Liver (tissue), 9 donors: ENCODE data around the gene FRYL. TPM values are rescaled to one million over a fixed set of nuclear protein-coding genes. Genes with fewer than 3 reads are reported as not detected.

Source experiments
- DNase-seq: peaks from one replicate; pipeline ENCODE4 v3.0.0-alpha.2; 2017; ENCODE audit warnings: low spot score
- H3K27ac ChIP-seq, 2 donors: one replicate each; pipeline ENCODE4 v1.7.0; 2013; ENCODE audit warnings: inconsistent platforms in 2 of 2, low read length in 2 of 2, control low read depth in 1 of 2, low read depth in 1 of 2, mild to moderate bottlenecking in 1 of 2
- H3K27me3 ChIP-seq, 4 donors: one replicate each; pipeline versions ENCODE4 v1.6.1 to v1.7.0; 2013; ENCODE audit warnings: low read length in 3 of 4, inconsistent platforms in 1 of 4, mild to moderate bottlenecking in 1 of 4, moderate library complexity in 1 of 4; ENCODE audit not compliant: control insufficient read depth in 4 of 4, insufficient read depth in 4 of 4
- H3K36me3 ChIP-seq, 4 donors: one replicate each; pipeline versions ENCODE4 v1.6.1 to v1.7.0; 2013; ENCODE audit warnings: low read length in 3 of 4, mild to moderate bottlenecking in 3 of 4, low read depth in 1 of 4, moderate library complexity in 1 of 4; ENCODE audit not compliant: control insufficient read depth in 4 of 4, insufficient read depth in 3 of 4
- H3K4me1 ChIP-seq, 4 donors: one replicate each; pipeline versions ENCODE4 v1.6.1 to v1.7.0; 2013; ENCODE audit warnings: low read length in 3 of 4, mild to moderate bottlenecking in 3 of 4, moderate library complexity in 1 of 4; ENCODE audit not compliant: control insufficient read depth in 4 of 4, insufficient read depth in 4 of 4
- H3K4me3 ChIP-seq, 3 donors: one replicate each; pipeline versions ENCODE4 v1.6.1 to v1.7.0; 2013; ENCODE audit warnings: low read length in 3 of 3, control low read depth in 1 of 3, low read depth in 1 of 3, mild to moderate bottlenecking in 1 of 3
- H3K9ac ChIP-seq, 2 donors: one replicate each; pipeline ENCODE4 v1.7.0; 2013; ENCODE audit warnings: low read length in 2 of 2, mild to moderate bottlenecking in 2 of 2, moderate library complexity in 2 of 2, control low read depth in 1 of 2, low read depth in 1 of 2
- H3K9me3 ChIP-seq, 4 donors: one replicate each; pipeline versions ENCODE4 v1.6.1 to v1.7.0; 2013; ENCODE audit warnings: low read length in 3 of 4; ENCODE audit not compliant: control insufficient read depth in 4 of 4
- ATF3 ChIP-seq: IDR thresholded peaks from 2 replicates; pipeline ENCODE4 v1.6.1; 2016; ENCODE audit warnings: antibody characterized with exemption
- EGR1 ChIP-seq, 2 donors: IDR thresholded peaks; 2 replicates each; pipeline ENCODE4 v1.6.1; 2016 to 2018; ENCODE audit warnings: antibody characterized with exemption in 2 of 2, low read depth in 2 of 2
- FOXA1 ChIP-seq: IDR thresholded peaks from 2 replicates; pipeline ENCODE4 v1.6.1; 2016; ENCODE audit warnings: antibody characterized with exemption
- FOXA2 ChIP-seq: IDR thresholded peaks from 2 replicates; pipeline ENCODE4 v1.6.1; 2016; ENCODE audit warnings: antibody characterized with exemption
- GABPA ChIP-seq, 2 donors: IDR thresholded peaks in 1 of 2; conservative IDR thresholded peaks in 1 of 2; 2 replicates each; pipeline ENCODE4 v1.6.1; 2016; ENCODE audit warnings: antibody characterized with exemption in 2 of 2, mild to moderate bottlenecking in 1 of 2, moderate library complexity in 1 of 2
- HNF4A ChIP-seq, 2 donors: conservative IDR thresholded peaks; 2 replicates each; pipeline ENCODE4 v1.6.1; 2016; ENCODE audit warnings: antibody characterized with exemption in 2 of 2, mild to moderate bottlenecking in 2 of 2
- HNF4G ChIP-seq: IDR thresholded peaks from 2 replicates; pipeline ENCODE4 v1.6.1; 2016; ENCODE audit warnings: antibody characterized with exemption
- JUND ChIP-seq, 2 donors: IDR thresholded peaks; 2 replicates each; pipeline ENCODE4 v1.6.1; 2016; ENCODE audit warnings: antibody characterized with exemption in 2 of 2
- MAX ChIP-seq: IDR thresholded peaks from 2 replicates; pipeline ENCODE4 v1.6.1; 2016; ENCODE audit warnings: antibody characterized with exemption
- NR2F2 ChIP-seq: IDR thresholded peaks from 2 replicates; pipeline ENCODE4 v1.6.1; 2016; ENCODE audit warnings: antibody characterized with exemption
- RAD21 ChIP-seq, 2 donors: IDR thresholded peaks; 2 replicates each; pipeline ENCODE4 v1.6.1; 2016; ENCODE audit warnings: antibody characterized with exemption in 2 of 2, mild to moderate bottlenecking in 2 of 2
- RXRA ChIP-seq, 2 donors: IDR thresholded peaks; 2 replicates each; pipeline ENCODE4 v1.6.1; 2017 to 2018; ENCODE audit warnings: antibody characterized with exemption in 2 of 2, mild to moderate bottlenecking in 1 of 2
- SP1 ChIP-seq: IDR thresholded peaks from 2 replicates; pipeline ENCODE4 v1.6.1; 2018; ENCODE audit warnings: antibody characterized with exemption, mild to moderate bottlenecking
- TAF1 ChIP-seq: conservative IDR thresholded peaks from 2 replicates; pipeline ENCODE4 v1.6.1; 2016; ENCODE audit warnings: antibody characterized with exemption, mild to moderate bottlenecking
- YY1 ChIP-seq: IDR thresholded peaks from 2 replicates; pipeline ENCODE4 v1.6.1; 2016; ENCODE audit warnings: antibody characterized with exemption, mild to moderate bottlenecking
- WGBS: extraction: QIAGEN DNeasy Blood & Tissue Kit; methylation state at CpG from one replicate; pipeline ENCODE4 v1.1.7; 2013; 5-methylcytosine and 5-hydroxymethylcytosine counted together
- polyA plus RNA-seq, 2 donors: library from polyadenylated mRNA; stranded (reverse) in 1 of 2; unstranded in 1 of 2; fragments of 200-250 nt in 1 of 2; fragments of >200 nt in 1 of 2; fragmentation: Nextera tagmentation in 1 of 2; extraction: Ambion mirVana in 1 of 2; gene quantifications; one replicate each; pipeline versions ENCODE4 v1.2.1 to v1.2.3, GENCODE V29; 2013 to 2015
- total RNA-seq, 2 donors: library from RNA; depleted of rRNA; stranded (reverse); fragments of >200 nt; gene quantifications; one replicate each; pipeline ENCODE4 v1.2.3, GENCODE V29; 2014
- TF ChIP-seq, protein P1 (sequence below): IDR thresholded peaks from 2 replicates; pipeline ENCODE4 v1.6.1; 2016; ENCODE audit warnings: antibody characterized with exemption, mild to moderate bottlenecking
- TF ChIP-seq, protein P2 (sequence below): IDR thresholded peaks from 2 replicates; pipeline ENCODE4 v1.6.1; 2016; ENCODE audit warnings: antibody characterized with exemption
- donor health status: healthy.
- donor health status: healthy.
- donor health status: healthy.
- donor health status: healthy.
- donor health status: healthy.

Gene FRYL
- total and polyA plus RNA-seq, 4 donors: 5.3 to 79.0 (median 27.2) TPM

DNA sequence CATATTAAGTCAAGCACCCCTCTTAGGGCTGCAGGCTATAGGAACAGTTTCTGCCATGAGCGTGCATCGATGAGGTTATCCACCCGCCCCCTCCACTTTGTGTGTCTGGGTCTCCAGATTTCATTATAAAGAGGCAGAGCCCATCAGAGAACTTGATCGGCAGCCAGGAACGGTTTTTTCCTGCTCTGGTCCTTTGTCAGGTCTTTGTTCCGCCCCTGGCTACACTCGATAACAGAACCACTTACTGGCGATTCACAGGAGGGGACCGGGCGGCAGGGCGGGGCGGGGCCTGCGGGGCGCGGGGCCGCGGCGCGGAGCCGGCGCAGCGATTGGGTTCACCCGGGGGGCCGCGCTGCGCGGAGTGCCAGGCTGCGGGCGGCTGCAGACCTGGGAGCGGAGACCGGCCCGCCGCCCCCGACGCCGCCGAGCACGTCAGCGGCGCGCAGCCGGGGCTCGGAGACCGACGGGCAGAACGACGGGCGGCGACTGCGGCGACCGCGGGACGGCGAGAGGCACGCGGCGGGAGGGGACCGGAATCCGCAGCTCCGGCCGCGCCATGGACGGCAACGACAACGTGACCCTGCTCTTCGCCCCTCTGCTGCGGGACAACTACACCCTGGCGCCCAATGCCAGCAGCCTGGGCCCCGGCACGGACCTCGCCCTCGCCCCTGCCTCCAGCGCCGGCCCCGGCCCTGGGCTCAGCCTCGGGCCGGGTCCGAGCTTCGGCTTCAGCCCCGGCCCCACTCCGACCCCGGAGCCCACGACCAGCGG, 296.9 kb downstream of the FRYL start, which contains the start of gene SLC10A4 (continued):
- TF ChIP-seq, protein P1, sequence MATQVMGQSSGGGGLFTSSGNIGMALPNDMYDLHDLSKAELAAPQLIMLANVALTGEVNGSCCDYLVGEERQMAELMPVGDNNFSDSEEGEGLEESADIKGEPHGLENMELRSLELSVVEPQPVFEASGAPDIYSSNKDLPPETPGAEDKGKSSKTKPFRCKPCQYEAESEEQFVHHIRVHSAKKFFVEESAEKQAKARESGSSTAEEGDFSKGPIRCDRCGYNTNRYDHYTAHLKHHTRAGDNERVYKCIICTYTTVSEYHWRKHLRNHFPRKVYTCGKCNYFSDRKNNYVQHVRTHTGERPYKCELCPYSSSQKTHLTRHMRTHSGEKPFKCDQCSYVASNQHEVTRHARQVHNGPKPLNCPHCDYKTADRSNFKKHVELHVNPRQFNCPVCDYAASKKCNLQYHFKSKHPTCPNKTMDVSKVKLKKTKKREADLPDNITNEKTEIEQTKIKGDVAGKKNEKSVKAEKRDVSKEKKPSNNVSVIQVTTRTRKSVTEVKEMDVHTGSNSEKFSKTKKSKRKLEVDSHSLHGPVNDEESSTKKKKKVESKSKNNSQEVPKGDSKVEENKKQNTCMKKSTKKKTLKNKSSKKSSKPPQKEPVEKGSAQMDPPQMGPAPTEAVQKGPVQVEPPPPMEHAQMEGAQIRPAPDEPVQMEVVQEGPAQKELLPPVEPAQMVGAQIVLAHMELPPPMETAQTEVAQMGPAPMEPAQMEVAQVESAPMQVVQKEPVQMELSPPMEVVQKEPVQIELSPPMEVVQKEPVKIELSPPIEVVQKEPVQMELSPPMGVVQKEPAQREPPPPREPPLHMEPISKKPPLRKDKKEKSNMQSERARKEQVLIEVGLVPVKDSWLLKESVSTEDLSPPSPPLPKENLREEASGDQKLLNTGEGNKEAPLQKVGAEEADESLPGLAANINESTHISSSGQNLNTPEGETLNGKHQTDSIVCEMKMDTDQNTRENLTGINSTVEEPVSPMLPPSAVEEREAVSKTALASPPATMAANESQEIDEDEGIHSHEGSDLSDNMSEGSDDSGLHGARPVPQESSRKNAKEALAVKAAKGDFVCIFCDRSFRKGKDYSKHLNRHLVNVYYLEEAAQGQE: no peak
- no peak for TF ChIP-seq RXRA (IDR thresholded peaks at IDR 0.05)
- no peak for TF ChIP-seq RAD21 (IDR thresholded peaks at IDR 0.05)
- no peak for TF ChIP-seq MAX
- no peak for TF ChIP-seq HNF4G

DNA sequence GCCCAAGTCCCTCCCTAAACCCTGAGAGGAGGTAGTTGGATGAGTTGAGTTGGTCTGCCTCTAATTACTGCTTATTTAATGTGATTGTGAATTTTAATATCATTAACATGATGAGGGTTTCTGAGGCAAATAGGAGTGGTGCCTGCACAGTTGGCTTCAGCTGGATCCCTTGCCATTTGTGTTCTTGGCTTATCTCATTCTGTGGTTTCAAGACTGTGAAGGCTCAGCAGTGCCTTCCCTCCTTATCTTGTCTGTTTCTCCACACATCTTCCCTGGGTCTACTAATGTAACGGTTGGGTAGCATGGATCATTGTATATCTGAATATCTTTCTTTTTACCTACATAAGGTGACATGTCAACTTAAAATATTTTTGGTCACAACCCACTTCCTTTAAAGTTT, 298.5 kb downstream of the FRYL start:
- DNase-seq: no peak
- peaks cover 0 to 10% (median 3%) of the 10 kb centered on the region in 4 donors for H3K27me3 ChIP-seq

DNA sequence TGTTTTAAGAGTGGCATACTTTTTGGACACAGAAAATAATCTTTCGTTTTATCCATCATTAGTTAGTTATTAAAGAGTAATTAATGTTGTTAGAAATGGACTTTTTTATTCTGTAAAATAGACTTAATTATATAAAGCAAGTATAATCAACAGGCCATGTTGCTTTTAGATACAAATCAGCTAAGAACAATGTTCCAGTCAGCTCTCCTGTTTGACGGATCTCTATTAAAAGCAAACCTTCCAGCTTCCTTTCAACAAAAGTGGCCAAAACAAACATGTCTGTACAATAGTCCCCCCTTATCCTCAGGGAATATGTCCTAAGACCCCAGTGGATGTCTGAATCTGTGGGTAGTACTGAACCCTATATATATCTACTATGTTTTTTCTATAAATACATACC, 301.8 kb downstream of the FRYL start:
- WGBS: 90% methylated on average over 2 of the region's 2 CpGs
- no peak overlapping the region for H3K4me3 ChIP-seq
- H3K36me3 ChIP-seq: no peaks in the 10 kb centered on the region
- H3K9me3 ChIP-seq: no peaks in the 10 kb centered on the region
- peaks cover under 1 to 3% (median 1%) of the 10 kb centered on the region in 4 donors for H3K4me1 ChIP-seq
- H3K27ac ChIP-seq: no peak overlapping the region
- DNase-seq: no peak
- H3K27me3 ChIP-seq: peaks cover 0 to 4% (median 1%) of the 10 kb centered on the region in 4 donors
- no peak overlapping the region for H3K9ac ChIP-seq
- TF ChIP-seq, protein P1: no peak
- TF ChIP-seq NR2F2 (no peak), ATF3 (no peak), MAX (no peak), SP1 (no peak), GABPA (IDR thresholded peaks at IDR 0.05 in 1 of 2, conservative IDR thresholded peaks at IDR 0.05 in 1 of 2) (no peak), FOXA1 (no peak), YY1 (no peak), HNF4A (conservative IDR thresholded peaks at IDR 0.05) (no peak), TAF1 (no peak), EGR1 (IDR thresholded peaks at IDR 0.05; ENCODE audit: low read depth in 2 of 2) (no peak), RAD21 (IDR thresholded peaks at IDR 0.05) (no peak), JUND (IDR thresholded peaks at IDR 0.05) (no peak), FOXA2 (no peak)
- TF ChIP-seq, protein P2, sequence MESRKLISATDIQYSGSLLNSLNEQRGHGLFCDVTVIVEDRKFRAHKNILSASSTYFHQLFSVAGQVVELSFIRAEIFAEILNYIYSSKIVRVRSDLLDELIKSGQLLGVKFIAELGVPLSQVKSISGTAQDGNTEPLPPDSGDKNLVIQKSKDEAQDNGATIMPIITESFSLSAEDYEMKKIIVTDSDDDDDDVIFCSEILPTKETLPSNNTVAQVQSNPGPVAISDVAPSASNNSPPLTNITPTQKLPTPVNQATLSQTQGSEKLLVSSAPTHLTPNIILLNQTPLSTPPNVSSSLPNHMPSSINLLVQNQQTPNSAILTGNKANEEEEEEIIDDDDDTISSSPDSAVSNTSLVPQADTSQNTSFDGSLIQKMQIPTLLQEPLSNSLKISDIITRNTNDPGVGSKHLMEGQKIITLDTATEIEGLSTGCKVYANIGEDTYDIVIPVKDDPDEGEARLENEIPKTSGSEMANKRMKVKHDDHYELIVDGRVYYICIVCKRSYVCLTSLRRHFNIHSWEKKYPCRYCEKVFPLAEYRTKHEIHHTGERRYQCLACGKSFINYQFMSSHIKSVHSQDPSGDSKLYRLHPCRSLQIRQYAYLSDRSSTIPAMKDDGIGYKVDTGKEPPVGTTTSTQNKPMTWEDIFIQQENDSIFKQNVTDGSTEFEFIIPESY: no peak

More for the DNA sequence above, 298.5 kb downstream of the FRYL start:
- Histone ChIP-seq H3K4me1 (peaks cover 2 to 9% (median 8%) of the 10 kb centered on the region in 4 donors), H3K4me3 (no peak overlapping the region), H3K27ac (no peak overlapping the region), H3K36me3 (no peaks in the 10 kb centered on the region), H3K9ac (no peak overlapping the region), H3K9me3 (peaks cover 0 to 8% (median 0%) of the 10 kb centered on the region in 4 donors)
- 88% methylated on average over 1 of the region's 1 CpG for WGBS
- no peak for TF ChIP-seq ATF3
- no peak for TF ChIP-seq YY1
- TF ChIP-seq EGR1 (IDR thresholded peaks at IDR 0.05; ENCODE audit: low read depth in 2 of 2): no peak
- TF ChIP-seq TAF1: no peak
- TF ChIP-seq RAD21 (IDR thresholded peaks at IDR 0.05): no peak
